Measurements from ENCODE around the gene AGAP2. TPM values are rescaled to one million over a fixed set of nuclear protein-coding genes. Genes with fewer than 3 reads are reported as not detected.
A peak's percentile ranks its signal among the peaks of the same experiment; 100 is the strongest.

AGAP2 gene
- total and polyA plus RNA-seq, 2 of the 13 experiments (the other 11 are each of a cell fraction or from before 2014, with no cell fraction given), result 0.38 to 0.45 TPM

GRCh38 chr12:57751788-57752667 lies 13.5 kb upstream of the AGAP2 start, which contains the start of gene CDK4 (continued):
- TF ChIP-seq HDAC1 (CRISPR knock-in tag; IDR thresholded peaks at IDR 0.05), result peak; percentile 98
- TF ChIP-seq SKI (IDR thresholded peaks at IDR 0.05; ENCODE audit: partially characterized antibody), result no peak
- TF ChIP-seq NFYC (CRISPR knock-in tag; IDR thresholded peaks at IDR 0.05), result peak; percentile 75
- no peak; the same call in 1 of the 2 replicates for TF ChIP-seq ZNF562 (CRISPR knock-in tag; IDR thresholded peaks at IDR 0.05; ENCODE audit: borderline replicate concordance)
- TF ChIP-seq KDM3A (CRISPR knock-in tag; IDR thresholded peaks at IDR 0.05; ENCODE audit: low read depth), result peak; percentile 93
- TF ChIP-seq CHCHD3 (CRISPR knock-in tag; IDR thresholded peaks at IDR 0.05), result no peak
- no peak for TF ChIP-seq CC2D1A (CRISPR knock-in tag; IDR thresholded peaks at IDR 0.05)
- TF ChIP-seq ZNF609 (CRISPR knock-in tag; IDR thresholded peaks at IDR 0.05; ENCODE audit: borderline replicate concordance), result peak; percentile 85
- peak; percentile 97 for TF ChIP-seq MXD4 (CRISPR knock-in tag; IDR thresholded peaks at IDR 0.05)
- no peak for TF ChIP-seq CAMTA2 (CRISPR knock-in tag; IDR thresholded peaks at IDR 0.05; ENCODE audit: borderline replicate concordance)
- TF ChIP-seq ATF2 (CRISPR knock-in tag; IDR thresholded peaks at IDR 0.05), result peak; percentile 60
- TF ChIP-seq SNAPC4 (CRISPR knock-in tag; IDR thresholded peaks at IDR 0.05), result no peak
- 0 out of 2 replicates have a peak, but pooled peaks have one; percentile 11 for TF ChIP-seq ZBTB43 (CRISPR knock-in tag; conservative IDR thresholded peaks at IDR 0.05)
- no peak for TF ChIP-seq CEBPB (IDR thresholded peaks at IDR 0.05; ENCODE audit: borderline replicate concordance, low read depth, low read length)
